DOHH2 (cell line): ENCODE results near the gene NOL8.

ENCODE experiments used
- H3F3A ChIP-seq: fragments of 200-600 bp; sonication (generic), shearing (Covaris generic); 2 replicates; pipeline ENCODE4 v1.6.0; 2016; ENCODE audit warnings: antibody characterized with exemption, mild to moderate bottlenecking; ENCODE audit not compliant: control insufficient read depth, insufficient read depth
- H3K27ac ChIP-seq: fragments of 200-600 bp; sonication (generic); 2 replicates; pipeline ENCODE4 v1.5.1; 2014; ENCODE audit warnings: low read depth, mild to moderate bottlenecking, low read length, moderate library complexity
- H3K27me3 ChIP-seq: fragments of 200-600 bp; sonication (generic); 2 replicates; pipeline ENCODE4 v1.6.1; 2014; ENCODE audit warnings: mild to moderate bottlenecking, low read length, mixed read lengths; ENCODE audit not compliant: control insufficient read depth
- H3K36me3 ChIP-seq: fragments of 200-600 bp; sonication (generic); 2 replicates; pipeline ENCODE4 v1.6.1; 2014; ENCODE audit warnings: mild to moderate bottlenecking, low read length, moderate library complexity, mixed read lengths; ENCODE audit not compliant: control insufficient read depth
- H3K4me1 ChIP-seq: fragments of 200-600 bp; sonication (generic); 2 replicates; pipeline ENCODE4 v1.6.1; 2014; ENCODE audit warnings: mild to moderate bottlenecking, low read length, mixed read lengths; ENCODE audit not compliant: control insufficient read depth
- H3K4me2 ChIP-seq: fragments of 200-600 bp; sonication (generic); 2 replicates; pipeline ENCODE4 v1.6.0; 2014; ENCODE audit warnings: mild to moderate bottlenecking, low read length, moderate library complexity
- H3K4me3 ChIP-seq: fragments of 200-600 bp; sonication (generic); 2 replicates; pipeline ENCODE4 v1.5.1; 2014; ENCODE audit warnings: mild to moderate bottlenecking, low read length, mixed read lengths
- H3K79me2 ChIP-seq: fragments of 200-600 bp; sonication (generic); 2 replicates; pipeline ENCODE4 v1.6.1; 2014; ENCODE audit warnings: mild to moderate bottlenecking, low read length, mixed read lengths; ENCODE audit not compliant: control insufficient read depth
- H3K9me2 ChIP-seq: fragments of 200-600 bp; sonication (generic); replicated peaks from 2 replicates; pipeline ENCODE4 v1.6.1; 2014; ENCODE audit warnings: mild to moderate bottlenecking, low read length, mixed read lengths; ENCODE audit not compliant: control insufficient read depth
- H3K9me3 ChIP-seq: fragments of 200-600 bp; sonication (generic); 2 replicates; pipeline ENCODE4 v1.6.1; 2014; ENCODE audit warnings: antibody characterized with exemption, low read length, mixed read lengths; ENCODE audit not compliant: control insufficient read depth, insufficient read depth
- H4K20me1 ChIP-seq: fragments of 200-600 bp; sonication (generic); 2 replicates; pipeline ENCODE4 v1.6.0; 2014; ENCODE audit warnings: low read depth, mild to moderate bottlenecking, antibody characterized with exemption, low read length, moderate library complexity; ENCODE audit not compliant: control insufficient read depth, insufficient read depth
- EZH2phosphoT487 ChIP-seq: fragments of 200-600 bp; sonication (generic); IDR thresholded peaks from 2 replicates; pipeline ENCODE4 v1.6.1; 2017; ENCODE audit warnings: borderline replicate concordance, mild to moderate bottlenecking, antibody characterized with exemption, low read length, moderate library complexity, mixed read lengths
- TF ChIP-seq, protein P1 (sequence below): fragments of 200-600 bp; sonication (generic); IDR thresholded peaks from one replicate; pipeline ENCODE4 v1.5.1; 2014; ENCODE audit warnings: antibody characterized with exemption, mild to moderate bottlenecking, low read depth, low read length; ENCODE audit not compliant: poor library complexity, severe bottlenecking

The NOL8 gene

DNA sequence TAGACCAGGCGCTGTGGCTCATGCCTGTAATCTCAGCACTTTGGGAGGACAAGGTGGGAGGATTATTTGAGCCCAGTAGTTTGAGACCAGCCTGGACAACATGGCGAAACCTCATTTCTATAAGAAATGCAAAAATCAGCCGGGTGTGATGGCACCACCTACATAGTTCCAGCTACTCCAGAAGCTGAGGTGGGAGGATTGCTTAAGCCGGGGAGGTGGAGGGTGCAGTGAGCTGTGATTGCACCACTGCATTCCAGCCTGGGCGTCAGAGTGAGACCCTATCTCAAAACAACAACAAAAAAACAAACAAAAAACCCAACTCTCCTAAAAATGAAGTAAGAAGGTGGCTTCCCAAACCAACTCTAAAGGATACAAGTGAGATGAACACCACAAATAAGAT, 54.6 kb downstream of the NOL8 start:
- Histone ChIP-seq H3K9me2 (no peaks in the 10 kb centered on the region), H3K79me2 (peaks cover 28% of the 10 kb centered on the region), H3K4me3 (no peak overlapping the region), H3F3A (no peaks in the 10 kb centered on the region), H3K4me2 (no peak overlapping the region), H3K27ac (no peak overlapping the region), H3K36me3 (peaks cover 98% of the 10 kb centered on the region), H3K27me3 (no peaks in the 10 kb centered on the region), H3K4me1 (peaks cover 13% of the 10 kb centered on the region), H4K20me1 (peaks cover 7% of the 10 kb centered on the region; the same call in 1 of the 2 replicates), H3K9me3 (no peaks in the 10 kb centered on the region)
- TF ChIP-seq, protein P1, sequence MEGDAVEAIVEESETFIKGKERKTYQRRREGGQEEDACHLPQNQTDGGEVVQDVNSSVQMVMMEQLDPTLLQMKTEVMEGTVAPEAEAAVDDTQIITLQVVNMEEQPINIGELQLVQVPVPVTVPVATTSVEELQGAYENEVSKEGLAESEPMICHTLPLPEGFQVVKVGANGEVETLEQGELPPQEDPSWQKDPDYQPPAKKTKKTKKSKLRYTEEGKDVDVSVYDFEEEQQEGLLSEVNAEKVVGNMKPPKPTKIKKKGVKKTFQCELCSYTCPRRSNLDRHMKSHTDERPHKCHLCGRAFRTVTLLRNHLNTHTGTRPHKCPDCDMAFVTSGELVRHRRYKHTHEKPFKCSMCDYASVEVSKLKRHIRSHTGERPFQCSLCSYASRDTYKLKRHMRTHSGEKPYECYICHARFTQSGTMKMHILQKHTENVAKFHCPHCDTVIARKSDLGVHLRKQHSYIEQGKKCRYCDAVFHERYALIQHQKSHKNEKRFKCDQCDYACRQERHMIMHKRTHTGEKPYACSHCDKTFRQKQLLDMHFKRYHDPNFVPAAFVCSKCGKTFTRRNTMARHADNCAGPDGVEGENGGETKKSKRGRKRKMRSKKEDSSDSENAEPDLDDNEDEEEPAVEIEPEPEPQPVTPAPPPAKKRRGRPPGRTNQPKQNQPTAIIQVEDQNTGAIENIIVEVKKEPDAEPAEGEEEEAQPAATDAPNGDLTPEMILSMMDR = no peak
- no peak for TF ChIP-seq EZH2phosphoT487

DNA sequence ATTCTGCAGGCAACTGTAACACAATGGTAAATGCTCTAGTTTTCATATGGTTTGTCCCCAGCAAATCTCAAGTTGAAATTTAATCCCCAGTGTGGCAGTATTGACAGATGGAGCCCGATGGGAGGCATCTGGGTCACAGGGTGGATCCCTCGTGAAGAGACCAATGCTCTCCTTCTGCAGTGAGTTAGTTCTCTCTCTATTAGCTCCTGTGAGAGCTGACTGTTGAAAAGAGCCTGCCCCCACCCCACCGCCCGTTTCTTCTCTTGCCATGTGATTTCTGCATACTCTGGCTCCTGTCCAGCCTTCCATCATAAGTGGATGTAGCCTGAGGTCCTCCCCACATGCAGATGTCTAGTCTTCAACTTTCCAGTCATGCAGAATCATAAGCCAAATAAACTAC, 58.7 kb downstream of the NOL8 start:
- Histone ChIP-seq H3K79me2 (peaks cover 13% of the 10 kb centered on the region), H3K36me3 (peaks cover 99% of the 10 kb centered on the region), H4K20me1 (peaks cover 7% of the 10 kb centered on the region; the same call in 1 of the 2 replicates)

DNA sequence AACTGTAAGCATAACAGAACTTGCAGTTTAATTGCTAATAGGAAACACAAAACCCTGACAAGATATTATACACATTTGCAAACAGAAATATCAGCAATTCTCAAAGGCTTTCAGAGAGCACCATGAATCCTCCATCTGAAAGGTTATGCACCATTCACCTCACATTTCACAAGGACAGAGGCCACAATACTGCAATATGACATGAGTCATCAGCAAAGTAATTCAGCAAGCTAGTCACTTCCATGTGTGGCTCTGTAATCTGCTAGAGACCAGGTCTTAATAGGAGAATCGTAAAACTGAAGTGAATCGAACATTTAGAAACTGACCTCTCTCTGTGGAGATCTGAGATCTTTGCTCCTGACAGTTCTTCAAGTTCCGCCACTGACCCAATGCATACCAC, 60.0 kb downstream of the NOL8 start:
- Histone ChIP-seq H3K4me2 (no peak overlapping the region), H3K27me3 (no peaks in the 10 kb centered on the region), H3K27ac (no peak overlapping the region), H3K79me2 (peaks cover 10% of the 10 kb centered on the region), H3K4me1 (no peaks in the 10 kb centered on the region), H3K36me3 (peaks cover 99% of the 10 kb centered on the region), H3K4me3 (no peak overlapping the region), H4K20me1 (peaks cover 3% of the 10 kb centered on the region; the same call in 1 of the 2 replicates), H3K9me3 (no peaks in the 10 kb centered on the region), H3F3A (no peaks in the 10 kb centered on the region), H3K9me2 (no peaks in the 10 kb centered on the region)
- TF ChIP-seq EZH2phosphoT487 = no peak

More for the DNA sequence above, 58.7 kb downstream of the NOL8 start:
- H3K4me3 ChIP-seq = no peak overlapping the region
- no peaks in the 10 kb centered on the region for H3F3A ChIP-seq
- H3K27ac ChIP-seq = no peak overlapping the region
- H3K9me3 ChIP-seq = no peaks in the 10 kb centered on the region
- no peaks in the 10 kb centered on the region for H3K4me1 ChIP-seq
- no peaks in the 10 kb centered on the region for H3K9me2 ChIP-seq
- no peaks in the 10 kb centered on the region for H3K27me3 ChIP-seq
- H3K4me2 ChIP-seq = no peak overlapping the region
- TF ChIP-seq EZH2phosphoT487 = no peak
- TF ChIP-seq, protein P1 = no peak

DNA sequence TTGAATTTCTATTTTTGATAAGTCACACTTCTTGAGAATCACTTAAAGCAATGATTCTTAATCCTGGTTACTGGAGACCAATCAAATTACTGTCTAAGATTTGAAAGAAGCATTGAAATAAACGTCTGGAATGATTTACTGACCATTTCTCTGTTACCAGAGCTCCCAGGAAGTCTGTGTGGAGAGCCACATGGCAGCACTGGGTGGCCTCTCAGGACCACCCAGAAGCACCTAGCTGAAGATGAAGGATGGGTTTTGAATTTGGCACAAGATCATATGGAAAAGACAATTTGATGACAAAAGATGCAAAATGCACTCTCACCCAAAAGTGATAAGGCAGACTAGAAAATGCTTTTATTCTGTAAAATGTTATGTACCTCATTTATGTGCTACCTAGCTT, 62.0 kb downstream of the NOL8 start:
- no peak for TF ChIP-seq EZH2phosphoT487
- H3K9me3 ChIP-seq = no peaks in the 10 kb centered on the region
- H3K9me2 ChIP-seq = no peaks in the 10 kb centered on the region
- H4K20me1 ChIP-seq = peaks cover 3% of the 10 kb centered on the region; the same call in 1 of the 2 replicates
- H3K4me3 ChIP-seq = no peak overlapping the region
- no peaks in the 10 kb centered on the region for H3K27me3 ChIP-seq
- no peaks in the 10 kb centered on the region for H3F3A ChIP-seq
- H3K79me2 ChIP-seq = peaks cover 7% of the 10 kb centered on the region
- H3K36me3 ChIP-seq = peaks cover 99% of the 10 kb centered on the region
- H3K4me2 ChIP-seq = no peak overlapping the region
- no peaks in the 10 kb centered on the region for H3K4me1 ChIP-seq
- no peak overlapping the region for H3K27ac ChIP-seq
